Erythroblast (primary cell): Measurements from ENCODE around the gene THSD4.

Source experiments
- GATA1 ChIP-seq: IDR thresholded peaks from 2 replicates; pipeline ENCODE4 v1.6.1; 2011; ENCODE audit warnings: low read depth, mild to moderate bottlenecking, control low read depth, low read length, moderate library complexity
- POLR2A ChIP-seq: IDR thresholded peaks from 2 replicates; pipeline ENCODE4 v1.6.1; 2011; ENCODE audit warnings: mild to moderate bottlenecking, low read length

DNA sequence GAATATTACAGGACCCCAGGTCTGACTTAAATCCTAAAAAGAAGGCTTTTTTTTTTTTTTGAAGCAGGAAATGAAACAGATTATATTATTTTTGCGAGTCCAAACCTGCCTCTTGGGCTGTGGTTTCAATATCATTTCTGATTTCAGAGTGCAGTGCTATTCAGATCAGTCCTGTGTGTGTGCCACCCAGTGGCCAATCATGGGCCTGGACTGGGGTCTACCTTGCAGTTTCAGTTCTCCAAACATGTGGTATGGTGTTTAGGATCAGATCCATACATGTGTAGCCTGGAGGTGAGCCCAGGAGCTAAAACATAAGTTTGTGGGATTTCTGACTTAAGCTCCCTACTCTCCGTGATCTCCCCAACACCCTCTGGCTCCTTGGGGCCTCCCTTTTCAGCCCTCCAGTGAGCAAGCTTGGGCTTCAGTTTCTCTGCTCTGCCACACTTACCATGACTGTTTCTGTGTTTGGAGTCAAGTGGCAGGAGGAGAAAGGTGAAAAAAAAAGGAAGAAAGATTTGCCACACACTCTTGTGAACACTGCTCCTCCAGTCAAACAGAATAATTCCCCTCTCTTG is 12.1 kb upstream of the THSD4 start:
- no peak for TF ChIP-seq POLR2A
- no peak for TF ChIP-seq GATA1
